Large intestine (tissue), 3 donors: ENCODE data around the gene MTMR3. TPM values are rescaled to one million over a fixed set of nuclear protein-coding genes. Genes with fewer than 3 reads are reported as not detected.

Experiments used
- DNase-seq, 2 donors: peaks; one replicate each; pipeline versions ENCODE4 v3.0.0 to v3.0.0-alpha.2; 2013
- H3K27ac ChIP-seq: one replicate; pipeline ENCODE4 v1.5.1; 2013; ENCODE audit warnings: low read length
- H3K27me3 ChIP-seq: 2 replicates; pipeline ENCODE4 v1.6.1; 2013; ENCODE audit warnings: low read length; ENCODE audit not compliant: control insufficient read depth, insufficient read depth
- H3K36me3 ChIP-seq: 2 replicates; pipeline ENCODE4 v1.6.1; 2013; ENCODE audit warnings: low read length; ENCODE audit not compliant: control insufficient read depth, insufficient read depth
- H3K4me1 ChIP-seq: one replicate; pipeline ENCODE4 v1.6.1; 2013; ENCODE audit warnings: low read length; ENCODE audit not compliant: control insufficient read depth, insufficient read depth
- H3K4me3 ChIP-seq: one replicate; pipeline ENCODE4 v1.5.1; 2013; ENCODE audit warnings: low read length
- H3K9me3 ChIP-seq: one replicate; pipeline ENCODE4 v1.6.1; 2013; ENCODE audit warnings: mild to moderate bottlenecking, low read depth, low read length, moderate library complexity; ENCODE audit not compliant: control insufficient read depth
- WGBS: methylation state at CpG from one replicate; pipeline ENCODE4 v1.1.5; 2013; ENCODE audit warnings: low lambda C conversion rate; ENCODE audit not compliant: insufficient coverage; 5-methylcytosine and 5-hydroxymethylcytosine counted together
- polyA plus RNA-seq: library from polyadenylated mRNA; unstranded; fragments of 120-200 nt; gene quantifications from one replicate; pipeline ENCODE4 v1.2.1, GENCODE V29; 2013

Gene MTMR3
- polyA plus RNA-seq, 1 donor, result 32.2 TPM

- WGBS, result 60% methylated on average over 1 of the region's 4 CpGs
- Histone ChIP-seq H3K9me3 (no peaks in the 10 kb centered on the region), H3K4me3 (no peak overlapping the region), H3K4me1 (peaks cover 6% of the 10 kb centered on the region), H3K27ac (no peak overlapping the region), H3K36me3 (peaks cover 21% of the 10 kb centered on the region), H3K27me3 (no peaks in the 10 kb centered on the region)
- DNase-seq, result no peak
These were observed 115.8 kb downstream of the MTMR3 start for GRCh38 chr22:29998627-29999384.

GRCh38 chr22:30000566-30000965 is 117.6 kb downstream of the MTMR3 start:
- no CpG with 5 or more reads among the region's 2 CpGs for WGBS
- DNase-seq, result no peak
- Histone ChIP-seq H3K27me3 (no peaks in the 10 kb centered on the region), H3K36me3 (peaks cover 31% of the 10 kb centered on the region), H3K9me3 (no peaks in the 10 kb centered on the region), H3K4me1 (no peaks in the 10 kb centered on the region), H3K4me3 (no peak overlapping the region), H3K27ac (no peak overlapping the region)

DNA sequence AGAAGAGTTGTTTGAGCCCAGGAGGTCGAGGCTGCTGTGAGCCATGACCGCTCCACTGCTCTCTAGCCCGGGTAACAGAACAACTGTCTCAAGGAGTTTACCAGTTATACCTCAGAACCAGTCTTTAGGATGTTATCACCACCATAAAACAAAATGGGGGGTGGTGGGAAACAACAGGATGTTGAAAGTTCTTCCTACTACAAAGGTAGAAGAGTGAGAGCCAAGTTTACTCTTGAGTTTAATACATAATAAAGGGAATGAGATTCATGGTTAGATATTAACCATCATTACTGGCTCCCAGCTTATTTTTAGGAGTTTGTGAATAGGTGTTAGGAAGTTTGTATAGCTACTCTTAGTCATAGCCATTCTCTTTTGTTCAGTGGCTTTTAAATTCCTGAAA is 118.5 kb downstream of the MTMR3 start:
- peaks cover 34% of the 10 kb centered on the region for H3K36me3 ChIP-seq
- H3K27ac ChIP-seq, result no peak overlapping the region
- DNase-seq, result no peak
- no peaks in the 10 kb centered on the region for H3K4me1 ChIP-seq
- H3K4me3 ChIP-seq, result no peak overlapping the region
- whole genome bisulfite sequencing, result no CpG with 5 or more reads among the region's 3 CpGs
- no peaks in the 10 kb centered on the region for H3K27me3 ChIP-seq
- no peaks in the 10 kb centered on the region for H3K9me3 ChIP-seq

DNA sequence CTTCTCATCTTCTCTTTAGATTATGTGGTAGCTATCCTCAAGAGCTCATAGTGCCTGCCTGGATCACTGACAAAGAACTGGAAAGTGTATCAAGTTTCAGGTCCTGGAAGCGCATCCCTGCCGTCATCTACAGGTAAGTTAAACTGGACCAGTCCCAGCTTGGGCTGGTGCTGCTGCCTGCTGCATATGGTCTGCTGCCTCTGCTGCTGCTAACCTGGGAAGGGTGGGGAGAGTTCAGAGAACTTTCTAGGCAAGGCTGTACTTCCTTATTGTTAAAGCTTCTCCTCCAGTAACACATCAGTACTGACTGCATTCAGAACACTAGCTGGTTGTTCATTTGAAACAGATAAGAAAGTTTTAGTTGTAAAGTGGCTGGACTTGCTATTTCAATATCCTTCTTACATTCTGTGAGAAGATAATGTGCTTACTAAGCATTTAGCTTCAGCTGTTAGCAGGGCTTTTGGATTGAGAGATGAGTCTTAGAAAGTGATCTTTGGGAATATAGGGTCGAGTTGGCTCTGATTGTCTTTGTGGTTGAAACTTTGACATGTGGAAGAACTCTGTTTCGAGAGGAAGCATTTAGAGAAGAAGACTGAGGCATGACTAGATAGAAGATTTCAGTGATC is 120.0 kb downstream of the MTMR3 start:
- Histone ChIP-seq H3K27ac (no peak overlapping the region), H3K27me3 (no peaks in the 10 kb centered on the region), H3K4me3 (no peak overlapping the region), H3K4me1 (no peaks in the 10 kb centered on the region), H3K36me3 (peaks cover 49% of the 10 kb centered on the region), H3K9me3 (no peaks in the 10 kb centered on the region)
- WGBS, result 100% methylated on average over 2 of the region's 4 CpGs
- DNase-seq, result peak in 1 of 2 donors; percentile 26

GRCh38 chr22:30004101-30004500 is 121.1 kb downstream of the MTMR3 start:
- no peaks in the 10 kb centered on the region for H3K9me3 ChIP-seq
- whole genome bisulfite sequencing, result 67% methylated on average over 1 of the region's 1 CpG
- H3K36me3 ChIP-seq, result peaks cover 56% of the 10 kb centered on the region
- no peaks in the 10 kb centered on the region for H3K27me3 ChIP-seq
- H3K27ac ChIP-seq, result no peak overlapping the region
- no peak overlapping the region for H3K4me3 ChIP-seq
- no peak for DNase-seq
- H3K4me1 ChIP-seq, result no peaks in the 10 kb centered on the region

DNA sequence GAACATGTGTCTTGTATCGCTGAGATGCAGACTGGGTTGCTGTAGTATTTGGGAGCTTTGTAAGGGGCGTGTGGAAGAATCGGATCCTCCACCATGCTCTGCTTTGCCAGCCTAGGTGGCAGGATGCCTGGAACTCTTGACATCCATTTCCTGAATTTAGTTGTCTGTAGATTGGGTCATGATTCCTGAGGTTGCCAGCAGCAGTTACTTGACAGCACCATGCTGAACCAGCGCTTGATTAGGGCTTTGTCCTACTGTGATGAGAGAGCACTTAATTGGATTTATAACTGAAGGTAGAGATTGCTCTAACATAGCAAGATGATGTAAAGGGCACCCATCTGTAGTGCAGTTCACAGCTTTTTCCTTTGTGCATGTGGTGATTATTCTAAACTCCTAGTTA is 121.7 kb downstream of the MTMR3 start:
- no peak overlapping the region for H3K4me3 ChIP-seq
- WGBS, result no CpG with 5 or more reads among the region's 4 CpGs
- H3K27me3 ChIP-seq, result no peaks in the 10 kb centered on the region
- H3K9me3 ChIP-seq, result no peaks in the 10 kb centered on the region
- peaks cover 62% of the 10 kb centered on the region for H3K36me3 ChIP-seq
- H3K27ac ChIP-seq, result no peak overlapping the region
- DNase-seq, result no peak
- H3K4me1 ChIP-seq, result no peaks in the 10 kb centered on the region

- Histone ChIP-seq H3K9me3 (no peaks in the 10 kb centered on the region), H3K27me3 (no peaks in the 10 kb centered on the region), H3K36me3 (peaks cover 69% of the 10 kb centered on the region), H3K4me1 (no peaks in the 10 kb centered on the region), H3K4me3 (no peak overlapping the region), H3K27ac (no peak overlapping the region)
- peak; percentile 35 to 50 for DNase-seq
- 80% methylated on average over 1 of the region's 3 CpGs for WGBS
These were observed 122.4 kb downstream of the MTMR3 start for GRCh38 chr22:30005213-30005857.

- H3K4me3 ChIP-seq, result no peak overlapping the region
- no peaks in the 10 kb centered on the region for H3K27me3 ChIP-seq
- no peaks in the 10 kb centered on the region for H3K9me3 ChIP-seq
- no peaks in the 10 kb centered on the region for H3K4me1 ChIP-seq
- no peak for DNase-seq
- H3K27ac ChIP-seq, result no peak overlapping the region
- H3K36me3 ChIP-seq, result peaks cover 70% of the 10 kb centered on the region
These were observed 124.4 kb downstream of the MTMR3 start for GRCh38 chr22:30007361-30007760.

DNA sequence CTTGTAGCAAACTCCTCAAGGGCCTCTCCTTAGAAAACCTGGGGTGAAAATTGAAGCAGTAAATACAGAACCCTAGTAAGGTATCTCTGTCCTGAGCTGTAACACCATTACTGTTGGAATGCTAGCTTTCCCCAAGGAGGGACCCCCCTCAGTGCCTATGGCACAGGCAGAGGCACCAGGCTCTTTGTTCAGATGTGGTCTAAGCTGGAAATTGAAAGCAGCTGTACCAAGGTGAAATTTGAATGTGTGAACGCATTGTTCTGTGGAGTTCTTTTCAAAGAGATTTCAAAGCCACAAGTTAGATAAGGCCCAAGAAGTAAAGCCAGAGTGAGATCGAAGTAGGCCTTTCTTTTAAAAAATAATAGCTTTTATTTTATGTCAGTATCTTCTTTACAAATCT is 125.4 kb downstream of the MTMR3 start:
- Histone ChIP-seq H3K4me1 (no peaks in the 10 kb centered on the region), H3K36me3 (peaks cover 70% of the 10 kb centered on the region), H3K27ac (no peak overlapping the region), H3K9me3 (no peaks in the 10 kb centered on the region), H3K4me3 (no peak overlapping the region), H3K27me3 (no peaks in the 10 kb centered on the region)
- no peak for DNase-seq
- no CpG with 5 or more reads among the region's 2 CpGs for WGBS

GRCh38 chr22:30009478-30009877 is 126.5 kb downstream of the MTMR3 start:
- Histone ChIP-seq H3K36me3 (peaks cover 71% of the 10 kb centered on the region), H3K27me3 (no peaks in the 10 kb centered on the region), H3K27ac (no peak overlapping the region), H3K4me3 (no peak overlapping the region), H3K9me3 (no peaks in the 10 kb centered on the region), H3K4me1 (no peaks in the 10 kb centered on the region)
- no peak for DNase-seq
